GM19463 (cell line): ENCODE measurements around the gene ENKUR.
"Not testable (repeated sequence)": the region's sequence is repeated elsewhere in the genome, so short reads cannot be mapped to it uniquely, and the experiment has no call there.

ENCODE experiments used
- ATAC-seq: cut with Tn5 transposase; IDR thresholded peaks from one replicate; pipeline ENCODE4 v1.9.1; 2021; ENCODE audit warnings: mild to moderate bottlenecking, moderate library complexity; ENCODE audit not compliant: unreplicated experiment

The ENKUR gene

DNA sequence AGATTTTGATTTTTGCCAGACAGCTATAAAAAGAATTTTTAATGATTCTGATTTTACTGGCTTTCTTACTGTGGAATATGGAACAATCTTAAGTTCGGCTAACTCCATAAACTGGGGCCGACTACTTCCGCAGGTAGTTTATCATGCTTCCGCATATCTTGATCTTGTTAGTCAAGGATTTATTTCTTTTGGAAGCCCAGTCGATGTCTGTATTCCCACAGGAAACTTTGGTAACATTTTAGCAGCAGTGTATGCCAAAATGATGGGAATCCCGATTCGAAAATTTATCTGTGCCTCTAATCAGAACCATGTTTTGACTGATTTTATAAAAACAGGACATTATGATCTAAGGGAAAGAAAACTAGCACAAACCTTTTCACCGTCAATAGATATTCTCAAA is 8.6 kb upstream of the ENKUR start:
- no peak for ATAC-seq

DNA sequence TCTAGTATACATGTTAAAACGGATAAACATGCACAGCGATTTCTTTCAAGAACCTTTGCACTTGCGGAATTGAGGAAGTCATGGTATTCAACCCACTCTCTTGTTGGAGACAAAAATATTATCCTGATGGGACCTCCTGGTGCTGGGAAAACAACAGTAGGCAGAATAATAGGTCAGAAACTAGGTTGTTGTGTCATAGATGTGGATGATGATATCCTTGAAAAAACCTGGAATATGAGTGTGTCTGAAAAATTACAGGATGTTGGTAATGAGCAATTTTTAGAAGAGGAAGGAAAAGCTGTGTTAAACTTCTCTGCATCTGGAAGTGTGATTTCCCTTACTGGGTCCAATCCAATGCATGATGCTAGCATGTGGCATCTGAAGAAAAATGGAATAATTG is 7.3 kb upstream of the ENKUR start:
- no peak for ATAC-seq

DNA sequence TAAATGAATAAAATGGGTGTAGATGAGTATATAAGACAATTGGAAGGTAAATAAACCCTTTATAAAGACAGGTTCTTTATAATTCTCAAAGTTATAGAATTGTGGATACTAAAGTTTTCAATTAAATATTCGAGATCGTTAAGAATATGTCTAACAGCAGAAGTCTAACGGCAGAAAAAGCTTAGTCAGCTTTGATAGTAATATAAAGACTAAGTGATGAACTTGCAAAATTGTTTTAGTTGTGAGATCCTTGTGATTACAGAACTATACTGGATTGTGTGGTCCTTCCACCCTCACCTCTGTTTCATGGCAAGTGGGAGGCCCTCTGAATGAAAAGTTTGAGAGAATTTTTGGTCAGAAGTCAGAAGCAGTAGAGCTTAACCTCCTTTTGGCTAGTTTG is 2.7 kb upstream of the ENKUR start:
- ATAC-seq = no peak

DNA sequence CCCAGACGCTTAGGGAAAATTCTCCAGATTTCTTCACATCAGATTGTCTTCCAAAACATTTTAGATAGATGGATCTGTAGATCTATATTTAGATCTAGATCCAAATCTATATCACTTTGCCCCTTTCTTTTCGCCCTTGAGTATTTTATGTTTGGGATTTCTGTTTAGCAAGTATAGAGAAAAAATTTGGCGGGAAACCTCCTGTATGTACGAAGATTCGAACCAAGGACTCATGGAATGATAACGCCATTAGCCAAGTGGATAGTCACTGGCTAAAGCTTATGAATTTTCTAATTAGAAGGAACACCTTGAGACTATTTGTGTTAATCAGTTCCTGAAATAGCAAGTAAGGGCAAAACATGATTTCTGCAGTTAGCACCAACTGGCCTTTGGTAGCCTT is 1.7 kb upstream of the ENKUR start:
- ATAC-seq = no peak

DNA sequence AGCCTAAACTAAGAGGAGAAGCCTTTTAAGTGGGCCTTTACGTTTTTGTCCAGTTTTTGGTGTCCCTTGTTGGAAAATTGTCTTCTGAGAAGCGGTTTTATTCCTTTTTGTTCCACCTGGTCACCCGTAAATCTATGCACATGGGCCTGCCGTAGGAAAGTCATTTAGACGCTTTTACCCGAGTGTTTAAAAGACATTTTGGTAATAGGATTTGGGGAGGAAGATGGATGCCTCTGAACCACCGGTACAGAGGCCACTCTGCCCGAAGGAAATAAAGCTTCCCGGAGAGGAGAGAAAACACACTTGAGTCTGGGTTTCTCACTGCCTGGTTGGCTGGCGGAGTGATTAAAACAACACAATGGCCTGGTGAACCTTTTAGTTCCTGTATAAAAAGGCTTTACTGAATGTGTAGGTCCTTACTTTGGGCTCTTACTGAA is 1.2 kb upstream of the ENKUR start:
- peak; percentile 1 for ATAC-seq

DNA sequence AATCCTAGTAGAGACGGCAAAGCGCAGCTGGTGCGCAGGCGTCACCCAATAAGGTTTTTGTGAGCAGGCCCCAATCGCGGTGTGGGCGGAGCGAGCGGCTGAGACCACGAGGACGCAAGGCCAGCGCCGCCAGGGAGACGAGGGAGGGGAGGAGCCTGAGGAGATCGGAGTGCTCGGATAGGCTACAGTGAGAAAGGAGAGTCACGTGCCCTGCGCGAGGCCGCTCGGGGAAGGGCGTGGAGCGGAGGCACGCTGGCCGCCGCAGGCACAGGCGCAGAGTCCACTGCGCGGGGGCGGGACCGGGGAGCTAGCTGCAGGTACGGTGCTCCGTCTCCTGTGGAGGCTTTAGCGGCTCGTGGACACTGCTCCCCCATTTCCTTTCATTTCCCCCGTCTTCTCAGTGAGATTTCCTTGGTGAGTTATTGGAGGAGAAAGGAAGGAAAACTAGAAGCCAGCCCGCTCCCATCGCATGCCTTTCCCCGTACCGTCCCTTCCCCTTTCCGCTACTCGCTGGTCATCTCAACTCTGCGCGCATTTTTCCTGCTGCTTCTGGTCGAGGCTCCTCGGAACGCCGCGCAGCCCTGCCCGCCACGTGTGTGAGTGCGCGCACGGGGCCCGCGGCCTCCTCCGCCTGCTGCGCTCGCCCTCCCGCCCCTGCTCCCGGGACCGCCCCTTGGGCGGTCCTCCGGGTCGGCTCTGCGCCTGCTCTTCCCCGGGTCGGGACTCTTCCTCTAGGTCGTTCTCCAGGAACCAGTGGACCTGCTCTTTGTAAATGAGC is 607 bp upstream of the ENKUR start, which contains the start of gene THNSL1:
Gene THNSL1 (plus strand): TSS at position 237 of the 778 bp plus-strand sequence. CDS start 6,612 bp downstream, outside the sequence.
- peak; percentile 96 for ATAC-seq

DNA sequence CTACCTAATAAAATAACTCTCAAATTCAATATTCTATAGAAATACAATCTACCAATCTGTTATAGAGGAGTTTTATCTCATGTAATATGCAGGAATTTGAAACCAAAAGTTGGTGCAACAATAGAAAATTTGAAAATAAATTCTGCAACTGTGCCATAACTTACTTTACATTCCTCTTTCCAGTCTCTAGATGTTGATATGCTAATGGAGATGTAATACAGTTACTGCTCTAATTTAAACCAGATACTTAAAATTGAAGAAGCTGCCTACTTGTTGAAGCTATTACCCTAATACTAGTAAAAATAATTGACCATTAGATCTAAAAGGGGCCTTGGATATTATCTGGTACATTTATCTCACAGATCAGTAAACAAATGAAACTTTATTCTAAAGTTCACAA is 1.4 kb downstream of the ENKUR start:
- no peak for ATAC-seq

DNA sequence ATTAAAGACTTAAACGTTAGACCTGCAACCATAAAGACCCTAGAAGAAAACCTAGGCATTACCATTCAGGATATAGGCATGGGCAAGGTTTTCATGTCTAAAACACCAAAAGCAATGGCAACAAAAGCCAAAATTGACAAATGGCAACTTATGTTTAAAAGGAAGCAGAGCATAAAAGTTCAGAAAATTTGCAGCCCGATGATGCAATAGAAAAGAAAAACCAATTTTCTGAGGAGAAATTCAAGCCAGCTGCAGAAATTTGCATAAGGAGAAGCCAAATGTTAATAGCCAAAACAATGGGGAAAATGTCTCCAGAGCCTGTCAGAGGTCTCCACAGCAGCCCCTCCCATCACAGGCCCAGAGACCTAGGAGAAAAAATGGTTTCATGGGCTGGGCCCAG is 4.4 kb downstream of the ENKUR start:
- ATAC-seq = not testable (repeated sequence)

DNA sequence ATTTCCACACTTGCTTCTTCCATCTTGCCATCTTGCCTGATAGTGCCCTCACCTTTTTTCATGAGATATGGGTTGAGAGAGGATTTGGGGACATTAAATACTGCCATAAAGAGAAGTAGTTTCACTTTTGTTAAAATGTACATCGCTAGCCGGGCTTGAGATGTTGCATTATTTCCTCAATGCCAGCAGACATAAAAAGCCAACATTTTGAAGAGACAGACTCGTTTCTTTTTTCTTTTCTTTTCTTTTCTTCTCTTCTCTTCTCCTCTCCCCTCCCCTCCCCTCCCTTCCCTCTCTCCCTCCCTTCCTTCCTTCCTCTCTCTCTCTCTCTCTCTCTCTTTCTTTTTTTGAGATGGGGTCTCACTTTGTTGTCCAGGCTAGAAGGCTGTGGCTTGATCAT is 17.9 kb downstream of the ENKUR start:
- no peak for ATAC-seq

DNA sequence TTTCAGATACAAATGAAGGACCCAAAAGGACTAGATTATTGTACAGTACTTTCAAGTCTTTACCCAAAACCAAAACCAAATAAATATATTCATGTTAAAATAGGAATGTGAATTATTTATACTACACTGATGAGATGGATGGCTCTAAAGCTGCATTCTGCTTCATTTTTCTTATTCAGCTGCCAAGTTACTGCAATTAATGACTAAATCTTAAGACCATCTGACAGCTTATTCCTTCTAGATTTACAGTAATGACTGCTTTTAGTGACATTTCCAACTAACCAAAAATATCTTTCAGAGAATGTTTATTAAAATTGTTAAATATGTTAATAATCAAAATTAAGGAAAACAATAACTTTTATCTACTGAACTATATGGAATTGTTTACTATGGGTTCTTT is 20.9 kb downstream of the ENKUR start:
- no peak for ATAC-seq

DNA sequence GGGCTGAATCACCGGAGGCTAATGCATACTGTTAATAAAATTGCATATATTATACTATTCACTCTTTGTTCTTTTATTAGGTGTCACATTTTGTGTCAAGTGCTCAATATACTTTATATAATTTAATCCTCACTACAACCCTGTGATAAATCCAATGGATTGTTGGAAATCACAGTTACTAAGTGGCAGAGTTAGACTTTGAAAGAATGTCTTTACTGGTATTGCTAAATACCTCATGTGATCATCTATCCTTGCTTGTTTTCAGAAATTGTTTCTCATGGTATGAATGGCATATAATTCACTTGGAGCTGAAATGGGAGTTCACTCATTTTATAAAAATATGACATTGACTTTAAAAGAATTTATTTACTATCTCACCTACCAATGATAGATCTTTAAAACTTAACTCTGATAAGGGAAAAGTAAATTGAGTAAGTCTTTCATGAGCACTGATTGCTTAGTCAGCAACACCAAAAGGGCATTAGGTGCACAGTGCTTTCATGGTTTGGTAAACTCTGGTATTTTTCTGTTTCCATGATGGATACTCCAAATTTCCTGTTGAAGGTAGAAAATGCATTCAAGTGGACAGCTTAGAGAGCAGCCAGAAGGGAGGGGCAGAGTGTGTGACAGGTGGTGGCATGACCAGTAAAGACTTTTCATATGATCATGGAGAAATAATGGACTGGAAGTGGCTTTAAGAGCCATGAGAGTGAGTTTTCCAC is 22.6 kb downstream of the ENKUR start:
- ATAC-seq = no peak

DNA sequence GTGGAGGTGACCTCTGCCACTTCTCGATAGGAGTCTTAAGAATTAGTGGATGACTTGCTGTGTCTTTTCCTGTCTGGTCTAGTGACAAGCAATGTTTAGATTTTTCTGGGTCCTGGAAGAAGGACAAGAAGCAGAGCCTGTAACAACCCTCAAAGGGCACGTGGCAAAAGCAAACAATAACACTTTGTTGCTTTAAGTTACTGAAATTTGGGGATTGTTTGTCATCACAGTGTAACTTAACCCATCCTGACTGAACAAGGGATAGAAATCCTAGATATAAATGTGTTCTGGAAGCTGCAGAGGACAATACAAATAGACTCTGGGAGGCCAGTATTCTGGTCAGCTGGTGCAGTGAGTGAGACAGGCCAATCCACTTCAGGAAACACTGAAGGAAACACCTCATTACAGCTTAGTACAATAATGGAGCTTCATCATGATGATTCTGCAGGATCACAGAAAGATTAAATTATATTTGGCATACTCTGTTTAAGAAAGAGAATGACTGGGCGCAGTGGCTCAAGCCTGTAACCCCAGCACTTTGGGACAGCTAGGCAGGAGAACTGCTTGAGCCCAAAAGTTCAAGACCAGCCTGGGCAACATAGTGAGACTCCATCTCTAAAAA is 23.3 kb downstream of the ENKUR start:
- no peak for ATAC-seq

DNA sequence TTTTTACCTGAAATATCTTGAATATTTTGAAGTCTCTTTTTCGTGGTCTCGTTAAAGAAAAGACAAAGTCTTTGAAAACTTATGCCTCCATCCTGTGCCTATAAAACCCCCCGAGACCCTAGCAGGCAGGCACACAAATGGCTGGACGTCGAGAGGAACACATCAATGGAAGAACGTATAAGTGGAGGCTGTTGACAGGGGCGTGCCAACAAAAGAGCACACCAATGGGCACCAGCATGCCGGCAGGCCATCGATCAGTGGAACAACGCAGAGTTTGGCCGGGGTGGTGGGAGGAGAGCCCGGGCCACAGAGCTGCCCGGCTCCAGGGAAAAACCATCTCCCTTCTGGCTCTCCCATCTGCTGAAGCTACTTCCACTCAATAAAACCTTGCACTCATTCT is 24.7 kb downstream of the ENKUR start:
- ATAC-seq = no peak

DNA sequence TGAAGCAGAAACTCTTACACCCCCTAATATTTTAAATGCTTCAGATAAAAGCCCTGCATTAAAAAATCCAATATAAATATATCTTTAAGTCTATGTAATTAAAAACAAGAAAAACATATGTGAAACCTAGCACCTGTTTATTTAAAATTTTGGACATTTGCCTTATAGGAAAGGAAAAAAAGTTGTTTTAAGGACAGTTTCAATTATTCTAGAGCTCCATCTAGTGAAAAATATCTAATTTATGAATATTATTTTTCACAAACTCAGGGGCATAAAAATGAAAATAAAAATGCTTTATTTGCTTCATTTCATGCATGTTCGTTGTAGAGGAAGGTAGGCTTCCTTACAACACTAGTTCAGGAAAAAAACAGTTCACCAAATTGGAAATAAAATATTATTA is 26.1 kb downstream of the ENKUR start:
- ATAC-seq = no peak

DNA sequence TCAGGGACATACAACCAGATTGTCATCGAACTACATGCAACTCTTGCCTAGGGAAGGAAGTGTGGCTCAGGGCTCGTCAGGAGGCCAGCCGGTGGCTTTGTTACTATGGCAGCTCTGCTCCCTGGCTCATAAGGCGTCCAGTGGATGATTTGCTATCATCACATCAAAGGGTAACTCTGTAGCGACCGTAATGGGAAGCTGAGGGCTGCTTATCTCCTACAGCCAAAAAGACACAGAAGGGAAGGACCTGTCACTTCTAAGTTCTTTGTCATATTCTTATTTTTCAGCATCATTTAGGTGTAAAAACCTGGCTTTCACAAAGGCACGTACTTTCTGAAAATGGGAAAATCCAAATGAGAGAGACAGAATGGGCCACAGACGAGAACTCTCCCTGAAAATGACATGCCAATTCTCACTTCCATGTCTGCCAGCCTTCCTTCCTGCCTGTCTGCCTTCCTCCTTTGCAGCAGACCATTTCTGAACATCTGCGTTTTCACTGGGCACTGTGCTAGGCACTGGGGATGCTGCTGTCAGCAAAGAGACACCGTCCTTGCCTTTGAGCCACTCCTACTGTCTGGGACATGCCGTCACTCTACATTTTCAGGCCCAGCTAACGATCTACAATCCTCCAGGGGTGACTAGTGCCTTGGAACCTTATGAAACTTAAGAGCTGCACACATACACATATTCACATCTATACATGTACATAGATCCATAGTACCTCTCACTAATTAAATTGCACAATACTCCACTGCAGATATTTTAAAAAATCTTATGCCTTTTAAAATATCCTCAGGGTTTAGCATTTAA is 26.9 kb downstream of the ENKUR start:
- ATAC-seq = no peak

DNA sequence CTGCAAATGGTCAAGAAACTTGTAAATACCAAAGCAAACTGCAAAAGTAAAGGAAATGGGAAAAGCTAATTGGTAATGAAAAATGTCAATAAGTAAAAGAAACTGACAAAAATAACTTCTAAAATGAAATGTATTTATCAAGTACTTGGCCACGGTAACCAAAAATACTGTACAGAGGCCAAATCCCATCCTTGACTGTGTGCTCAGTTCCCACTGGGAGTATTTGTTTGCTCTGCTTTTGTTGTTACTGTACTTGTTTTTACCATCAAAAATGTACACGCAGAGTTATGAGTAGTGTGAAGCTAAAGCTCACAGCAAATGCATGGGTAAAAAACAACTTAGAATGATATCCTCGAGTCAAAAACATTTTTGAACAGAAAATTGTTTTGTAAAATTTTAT is 31.1 kb downstream of the ENKUR start:
- no peak for ATAC-seq

DNA sequence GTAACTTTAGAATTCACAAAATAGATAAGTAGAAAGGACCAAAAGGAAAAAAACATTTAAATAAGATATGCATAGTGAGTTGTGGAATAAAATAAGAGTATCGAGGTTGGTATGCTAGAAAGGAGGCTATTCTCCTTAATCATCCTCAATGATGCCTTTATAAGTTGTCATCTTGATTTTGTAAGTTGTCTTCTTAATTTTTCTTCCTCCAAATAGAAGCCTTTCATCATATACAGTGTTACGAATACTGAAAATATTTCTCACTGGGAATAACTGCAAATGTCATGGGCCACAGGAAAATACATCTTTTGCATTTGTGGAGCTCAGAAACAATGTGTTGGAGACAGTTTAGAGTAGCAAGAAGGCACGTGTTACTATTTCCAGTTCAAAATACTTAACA is 32.0 kb downstream of the ENKUR start:
- no peak for ATAC-seq

DNA sequence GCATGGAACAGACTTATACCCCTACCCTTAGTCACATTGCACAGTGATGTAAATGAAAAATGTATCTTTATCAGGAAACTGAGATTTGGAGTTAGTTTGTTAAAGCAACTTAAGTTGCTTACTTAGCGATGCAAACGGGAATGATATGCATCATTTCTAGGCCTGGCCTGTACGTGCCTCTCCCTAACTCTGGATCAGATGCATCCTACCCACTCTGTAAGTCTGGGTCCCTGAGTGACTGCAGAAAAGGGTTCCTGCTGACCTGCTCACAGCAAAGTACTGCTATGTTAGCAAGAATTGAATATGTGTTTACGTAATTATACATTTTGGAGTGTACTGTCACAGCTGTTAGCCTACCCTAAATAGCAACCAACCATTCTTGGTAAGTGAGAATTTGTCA is 32.8 kb downstream of the ENKUR start:
- ATAC-seq = no peak

DNA sequence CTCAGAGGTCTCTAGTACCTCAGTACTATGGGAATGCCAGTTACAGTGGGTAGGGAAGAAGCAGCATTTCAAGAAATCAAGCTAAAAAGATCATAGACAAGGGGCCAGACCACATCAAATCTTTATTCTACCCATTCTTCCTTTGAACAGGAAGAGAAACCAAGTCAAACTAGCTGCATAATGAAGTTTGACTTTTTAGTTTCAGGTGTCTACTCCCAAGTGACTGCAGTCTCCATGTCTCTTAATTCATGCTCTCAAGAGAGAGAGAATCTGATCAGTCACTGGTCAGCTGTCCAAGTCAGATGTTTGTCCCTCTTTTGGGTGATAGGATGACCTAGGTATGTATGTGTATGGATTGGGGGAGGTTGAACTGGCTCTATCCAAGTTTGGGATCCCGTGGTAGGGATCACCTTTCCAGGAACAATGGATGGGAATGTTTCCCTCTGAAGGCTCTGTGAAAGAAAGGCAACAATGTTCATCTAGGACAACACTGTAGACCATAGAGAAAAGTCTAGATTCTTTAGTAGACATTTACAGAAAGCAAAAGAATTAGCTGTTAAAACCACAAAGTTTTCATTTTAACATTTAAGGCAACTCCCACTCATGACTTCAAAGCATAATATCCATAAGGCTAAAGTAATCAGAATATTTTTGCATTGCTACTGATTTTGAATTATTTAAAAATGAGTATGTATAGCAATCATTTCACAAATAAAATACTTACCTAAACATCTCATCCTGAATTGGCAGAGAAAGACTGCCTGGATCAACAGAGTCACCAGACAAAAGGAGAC is 33.4 kb downstream of the ENKUR start:
- no peak for ATAC-seq

DNA sequence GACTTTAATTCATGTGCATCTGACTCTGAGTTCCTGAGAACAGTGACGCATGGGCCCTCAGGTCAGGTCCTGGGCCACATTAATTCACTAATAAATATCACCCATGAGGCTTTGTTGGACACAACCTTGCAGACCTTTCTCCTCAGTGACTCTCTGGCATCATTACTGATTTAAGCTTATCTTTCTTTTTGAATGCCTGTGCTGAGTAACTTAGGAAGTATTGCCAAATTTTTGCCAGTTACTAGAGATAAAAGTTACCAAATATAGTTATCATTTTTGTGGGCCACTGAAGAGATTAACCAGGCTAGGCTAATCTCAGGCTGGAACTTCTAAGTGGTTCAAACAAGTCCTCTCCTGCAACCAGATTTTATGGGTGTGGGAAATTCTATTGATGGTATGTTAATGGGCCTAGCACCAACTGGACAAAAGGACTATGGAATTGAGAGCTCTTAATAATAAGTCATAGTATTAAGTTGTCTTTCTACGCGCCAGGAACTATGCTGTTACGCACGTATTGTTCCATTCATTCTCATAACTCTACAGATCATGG is 34.7 kb downstream of the ENKUR start:
- no peak for ATAC-seq
